ENCODE measurements around the gene PRPF31. TPM values are rescaled to one million over a fixed set of nuclear protein-coding genes. Genes with fewer than 3 reads are reported as not detected.
A peak's percentile ranks its signal among the peaks of the same experiment; 100 is the strongest.

Gene PRPF31
- total and polyA plus RNA-seq, 9 of the 15 experiments (the other 6 are each of a cell fraction or from before 2014, with no cell fraction given) = 5.8 to 92.2 (median 69.2) TPM

DNA sequence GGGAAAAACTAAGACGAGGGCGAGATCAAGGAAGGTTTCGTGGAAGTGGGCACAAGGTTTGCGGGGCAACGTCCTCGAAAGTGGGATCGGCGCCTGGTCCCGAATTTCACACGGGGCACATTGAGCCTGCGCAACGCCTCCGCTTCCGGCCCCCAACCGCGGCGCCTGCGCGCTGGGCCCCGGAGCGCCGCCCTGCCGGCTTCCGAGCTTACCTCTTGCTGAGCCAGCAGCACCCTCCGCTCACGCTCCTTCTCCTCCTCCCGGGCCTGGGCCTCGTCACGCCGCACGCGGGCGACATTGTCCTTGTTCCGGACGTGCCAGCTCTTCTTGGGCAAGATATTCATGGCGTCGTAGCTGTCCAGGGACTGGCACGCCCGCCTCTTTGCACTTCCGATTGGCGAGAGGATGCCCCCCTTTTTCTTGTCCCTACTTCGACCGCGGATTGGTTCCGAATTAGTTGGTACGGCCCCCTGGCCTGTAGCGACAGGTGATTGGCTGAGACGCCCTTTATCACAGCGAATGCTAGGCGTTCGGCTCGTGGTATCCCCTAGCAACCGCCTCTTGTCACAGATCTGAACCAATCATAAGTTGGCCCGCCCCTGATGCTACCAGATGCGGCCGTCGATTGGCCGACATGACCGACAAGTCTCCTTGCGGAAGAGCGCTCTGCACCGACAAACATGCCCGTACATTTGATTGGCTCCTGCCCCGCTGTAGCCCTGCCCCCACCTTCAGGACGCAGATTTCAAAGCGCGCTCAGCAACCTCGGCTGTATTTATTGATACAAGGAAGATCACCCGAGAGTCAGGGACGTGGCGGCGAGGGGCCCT is 44.0 kb downstream of the PRPF31 start, which contains the start of gene LENG1 (continued):
- TF ChIP-seq TAL1 (IDR thresholded peaks at IDR 0.05) (no peak), RFX1 (IDR thresholded peaks at IDR 0.05) (peak; percentile 100), GTF2E2 (tag; IDR thresholded peaks at IDR 0.05) (no peak), CREM (IDR thresholded peaks at IDR 0.05; ENCODE audit: low read depth) (peak; percentile 87), SOX6 (IDR thresholded peaks at IDR 0.05) (peak; percentile 31; the same call in 1 of the 2 replicates), FOXA3 (CRISPR knock-in tag; conservative IDR thresholded peaks at IDR 0.05 in 1 of 2, IDR thresholded peaks at IDR 0.05 in 1 of 2) (0 out of 4 replicates have a peak, but pooled peaks of 1 of the 2 experiments have one; percentile 62), HCFC1 (IDR thresholded peaks at IDR 0.05; ENCODE audit: low read depth, low read length) (no peak; the same call in 1 of the 2 replicates), FOXK2 (conservative IDR thresholded peaks at IDR 0.05 in 1 of 2, IDR thresholded peaks at IDR 0.05 in 1 of 2; ENCODE audit: low read depth in 2 of 2) (peak; percentile 76 to 78), TCF3 (CRISPR knock-in tag; IDR thresholded peaks at IDR 0.05) (no peak), NONO (IDR thresholded peaks at IDR 0.05; ENCODE audit: low read depth in 2 of 2, low read length in 1 of 2) (peak in 1 of 2 experiments; percentile 34; a peak in 1 of 4 replicates), RNF2 (IDR thresholded peaks at IDR 0.05) (0 out of 2 replicates have a peak, but pooled peaks have one; percentile 58), SMARCA5 (IDR thresholded peaks at IDR 0.05) (0 out of 2 replicates have a peak, but pooled peaks have one; percentile 9), KLF13 (tag; IDR thresholded peaks at IDR 0.05; ENCODE audit: borderline replicate concordance, low read depth) (no peak), MED1 (CRISPR knock-in tag; IDR thresholded peaks at IDR 0.05; ENCODE audit: borderline replicate concordance) (no peak), JUN (IDR thresholded peaks at IDR 0.05; ENCODE audit: borderline replicate concordance, low read depth, low read length) (no peak), JUN (CRISPR knock-in tag; IDR thresholded peaks at IDR 0.05; ENCODE audit: borderline replicate concordance) (no peak), EGR1 (conservative IDR thresholded peaks at IDR 0.05) (peak; percentile 98), RBFOX2 (IDR thresholded peaks at IDR 0.05; ENCODE audit: low read depth, low read length) (peak; percentile 97), FOSL1 (tag; conservative IDR thresholded peaks at IDR 0.05) (no peak), SRF (CRISPR knock-in tag; IDR thresholded peaks at IDR 0.05) (0 out of 4 replicates have a peak, but pooled peaks of 1 of the 2 experiments have one; percentile 40), ZNF766 (CRISPR knock-in tag; conservative IDR thresholded peaks at IDR 0.05) (peak; percentile 60; the same call in 1 of the 2 replicates), ZNF232 (CRISPR knock-in tag; IDR thresholded peaks at IDR 0.05) (no peak), SMARCB1 (IDR thresholded peaks at IDR 0.05; ENCODE audit: insufficient read length, low read depth) (no peak), PTRF (tag; IDR thresholded peaks at IDR 0.05) (no peak), HDAC3 (IDR thresholded peaks at IDR 0.05; ENCODE audit: borderline replicate concordance, partially characterized antibody) (no peak)
- TF ChIP-seq, protein P1, sequence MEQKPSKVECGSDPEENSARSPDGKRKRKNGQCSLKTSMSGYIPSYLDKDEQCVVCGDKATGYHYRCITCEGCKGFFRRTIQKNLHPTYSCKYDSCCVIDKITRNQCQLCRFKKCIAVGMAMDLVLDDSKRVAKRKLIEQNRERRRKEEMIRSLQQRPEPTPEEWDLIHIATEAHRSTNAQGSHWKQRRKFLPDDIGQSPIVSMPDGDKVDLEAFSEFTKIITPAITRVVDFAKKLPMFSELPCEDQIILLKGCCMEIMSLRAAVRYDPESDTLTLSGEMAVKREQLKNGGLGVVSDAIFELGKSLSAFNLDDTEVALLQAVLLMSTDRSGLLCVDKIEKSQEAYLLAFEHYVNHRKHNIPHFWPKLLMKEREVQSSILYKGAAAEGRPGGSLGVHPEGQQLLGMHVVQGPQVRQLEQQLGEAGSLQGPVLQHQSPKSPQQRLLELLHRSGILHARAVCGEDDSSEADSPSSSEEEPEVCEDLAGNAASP (IDR thresholded peaks at IDR 0.05) = no peak
- TF ChIP-seq, protein P2, sequence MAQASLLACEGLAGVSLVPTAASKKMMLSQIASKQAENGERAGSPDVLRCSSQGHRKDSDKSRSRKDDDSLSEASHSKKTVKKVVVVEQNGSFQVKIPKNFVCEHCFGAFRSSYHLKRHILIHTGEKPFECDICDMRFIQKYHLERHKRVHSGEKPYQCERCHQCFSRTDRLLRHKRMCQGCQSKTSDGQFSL (CRISPR knock-in tag; IDR thresholded peaks at IDR 0.05) = 0 out of 2 replicates have a peak, but pooled peaks have one; percentile 48
- TF ChIP-seq, protein P2 (tag; IDR thresholded peaks at IDR 0.05) = no peak
